ENCODE results near the gene PROCA1.
"Not testable (repeated sequence)": the region's sequence is repeated elsewhere in the genome, so short reads cannot be mapped to it uniquely, and the experiment has no call there.

PROCA1 gene

DNA sequence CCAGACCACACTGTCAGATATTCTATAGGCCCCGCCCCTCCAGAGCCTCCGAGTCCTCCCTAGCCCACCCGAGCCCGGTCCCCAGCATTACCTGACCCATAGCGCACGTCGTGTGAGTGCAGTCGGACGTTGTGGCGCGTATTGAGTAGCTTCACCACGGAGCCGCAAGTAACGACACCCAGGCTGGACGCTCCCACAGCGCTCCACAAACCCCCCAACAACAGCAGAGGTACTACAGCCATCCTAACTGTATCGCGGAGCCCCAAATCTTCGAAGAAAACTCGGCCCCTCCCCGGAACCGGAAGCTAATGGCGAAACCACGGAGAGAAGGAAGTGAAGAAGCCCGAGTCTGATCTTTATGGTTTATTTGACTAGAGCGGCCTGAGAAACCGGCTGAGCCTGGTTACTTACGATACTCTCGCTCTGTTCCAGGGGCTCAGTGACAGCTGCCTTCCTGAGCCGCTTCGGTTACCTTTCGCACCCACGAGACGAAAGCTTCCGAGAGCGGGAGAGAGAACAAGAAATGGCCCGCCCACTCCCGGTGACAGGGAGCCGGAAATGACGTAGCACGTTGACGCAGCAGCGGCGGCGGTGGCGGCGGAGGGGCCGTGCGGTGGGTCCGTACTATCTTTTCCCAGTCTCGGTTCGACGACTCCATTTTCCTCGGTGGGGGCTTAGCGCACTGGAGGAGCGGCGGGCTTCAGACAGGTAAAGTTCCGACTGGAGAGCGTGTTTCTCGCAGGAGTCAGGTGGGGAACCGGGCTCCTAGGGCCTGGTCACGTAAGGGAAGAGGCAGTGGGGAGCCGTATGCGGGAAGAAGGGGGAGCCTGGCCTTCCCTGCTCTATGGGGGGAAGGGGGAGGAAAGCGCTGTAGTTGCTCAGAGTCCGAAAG, 49.8 kb downstream of the PROCA1 start, which contains the start of the genes SDF2 and SUPT6H:
SDF2 (minus strand) TSS at position 272 of the 892 bp plus-strand sequence; CDS start at position 242, 30 bp downstream.
SUPT6H (plus strand) TSS at position 571 of the 892 bp plus-strand sequence. CDS start 11,197 bp downstream, outside the sequence.
- in situ Hi-C loops (cut with HindIII; ENCODE audit: low pct_ligation_motif_present, low sequenced_read_pairs): no loop called here
- TF ChIP-seq, protein P1, sequence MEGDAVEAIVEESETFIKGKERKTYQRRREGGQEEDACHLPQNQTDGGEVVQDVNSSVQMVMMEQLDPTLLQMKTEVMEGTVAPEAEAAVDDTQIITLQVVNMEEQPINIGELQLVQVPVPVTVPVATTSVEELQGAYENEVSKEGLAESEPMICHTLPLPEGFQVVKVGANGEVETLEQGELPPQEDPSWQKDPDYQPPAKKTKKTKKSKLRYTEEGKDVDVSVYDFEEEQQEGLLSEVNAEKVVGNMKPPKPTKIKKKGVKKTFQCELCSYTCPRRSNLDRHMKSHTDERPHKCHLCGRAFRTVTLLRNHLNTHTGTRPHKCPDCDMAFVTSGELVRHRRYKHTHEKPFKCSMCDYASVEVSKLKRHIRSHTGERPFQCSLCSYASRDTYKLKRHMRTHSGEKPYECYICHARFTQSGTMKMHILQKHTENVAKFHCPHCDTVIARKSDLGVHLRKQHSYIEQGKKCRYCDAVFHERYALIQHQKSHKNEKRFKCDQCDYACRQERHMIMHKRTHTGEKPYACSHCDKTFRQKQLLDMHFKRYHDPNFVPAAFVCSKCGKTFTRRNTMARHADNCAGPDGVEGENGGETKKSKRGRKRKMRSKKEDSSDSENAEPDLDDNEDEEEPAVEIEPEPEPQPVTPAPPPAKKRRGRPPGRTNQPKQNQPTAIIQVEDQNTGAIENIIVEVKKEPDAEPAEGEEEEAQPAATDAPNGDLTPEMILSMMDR (IDR thresholded peaks at IDR 0.05; ENCODE audit: low read depth, low read length, missing control alignments): no peak

DNA sequence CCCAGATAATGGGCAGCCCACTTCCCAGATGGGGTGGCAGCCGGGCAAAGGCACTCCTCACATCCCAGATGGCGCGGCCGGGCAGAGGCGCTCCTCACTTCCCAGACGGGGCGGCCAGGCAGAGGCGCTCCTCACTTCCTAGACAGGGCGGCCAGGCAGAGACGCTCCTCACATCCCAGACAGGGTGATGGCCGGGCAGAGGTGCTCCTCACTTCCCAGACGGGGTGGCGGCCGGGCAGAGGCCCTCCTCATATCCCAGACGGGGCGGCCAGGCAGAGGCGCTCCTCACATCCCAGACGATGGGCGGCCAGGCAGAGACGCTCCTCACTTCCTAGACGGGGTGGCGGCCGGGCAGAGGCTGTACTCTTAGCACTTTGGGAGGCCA, 52.2 kb downstream of the PROCA1 start:
- H3K36me3 ChIP-seq (replicated peaks): peaks cover 20% of the 10 kb centered on the region

More for the DNA sequence above, 49.8 kb downstream of the PROCA1 start, which contains the start of the genes SDF2 and SUPT6H:
- H3K27me3 ChIP-seq (replicated peaks): no peaks in the 10 kb centered on the region
- DNase-seq: peak; percentile 85
- peak within 1 kb of the TSS; percentile 96 for H3K27ac ChIP-seq
- peak within 1 kb of the TSS; percentile 98 for H3K4me3 ChIP-seq (ENCODE audit: low read depth, low read length)
- peaks cover 21% of the 10 kb centered on the region for H3K36me3 ChIP-seq (replicated peaks)

DNA sequence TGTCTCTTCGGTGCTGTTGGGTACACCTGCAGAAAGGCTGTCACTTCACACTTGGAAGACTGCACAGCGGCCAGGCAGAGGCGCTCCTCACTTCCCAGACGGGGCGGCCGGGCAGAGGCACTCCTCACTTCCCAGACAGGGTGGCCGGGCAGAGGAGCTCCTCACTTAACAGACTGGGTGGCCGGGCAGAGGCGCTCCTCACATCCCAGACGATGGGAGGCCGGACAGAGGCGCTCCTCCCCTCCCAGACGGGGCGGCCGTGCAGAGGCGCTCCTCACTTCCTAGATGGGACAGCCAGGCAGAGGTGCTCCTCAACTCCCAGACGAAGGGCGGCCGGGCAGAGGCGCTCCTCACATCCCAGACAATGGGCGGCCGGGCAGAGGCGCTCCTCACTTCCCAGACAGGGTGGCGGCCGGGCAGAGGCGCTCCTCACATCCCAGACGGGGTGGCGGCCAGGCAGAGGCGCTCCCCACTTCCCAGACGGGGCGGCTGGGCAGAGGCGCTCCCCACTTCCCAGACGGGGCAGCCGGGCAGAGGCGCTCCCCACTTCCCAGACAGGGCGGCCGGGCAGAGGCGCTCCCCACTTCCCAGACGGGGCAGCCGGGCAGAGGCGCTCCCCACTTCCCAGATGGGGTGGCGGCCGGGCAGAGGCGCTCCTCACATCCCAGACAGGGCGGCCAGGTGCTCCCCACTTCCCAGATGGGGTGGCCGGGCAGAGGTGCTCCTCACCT, 52.8 kb downstream of the PROCA1 start:
- H3K4me3 ChIP-seq (ENCODE audit: low read depth, low read length); H3K27me3 ChIP-seq (replicated peaks); DNase-seq; in situ Hi-C loops (cut with HindIII; ENCODE audit: low pct_ligation_motif_present, low sequenced_read_pairs); H3K27ac ChIP-seq: not testable (repeated sequence)
- H3K36me3 ChIP-seq (replicated peaks): peaks cover 21% of the 10 kb centered on the region

More for the DNA sequence above, 52.2 kb downstream of the PROCA1 start:
- H3K4me3 ChIP-seq (ENCODE audit: low read depth, low read length); DNase-seq; in situ Hi-C loops (cut with HindIII; ENCODE audit: low pct_ligation_motif_present, low sequenced_read_pairs); H3K27me3 ChIP-seq (replicated peaks); H3K27ac ChIP-seq: not testable (repeated sequence)

DNA sequence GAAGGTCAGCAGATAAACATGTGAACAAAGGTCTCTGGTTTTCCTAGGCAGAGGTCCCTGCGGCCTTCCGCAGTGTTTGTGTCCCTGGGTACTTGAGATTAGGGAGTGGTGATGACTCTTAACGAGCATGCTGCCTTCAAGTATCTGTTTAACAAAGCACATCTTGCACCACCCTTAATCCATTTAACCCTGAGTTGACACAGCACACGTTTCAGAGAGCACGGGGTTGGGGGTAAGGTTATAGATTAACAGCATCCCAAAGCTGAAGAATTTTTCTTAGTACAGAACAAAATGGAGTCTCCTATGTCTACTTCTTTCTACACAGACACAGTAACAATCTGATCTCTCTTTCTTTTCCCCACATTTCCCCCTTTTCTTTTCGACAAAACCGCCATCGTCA, 53.3 kb downstream of the PROCA1 start:
- H3K4me3 ChIP-seq (ENCODE audit: low read depth, low read length); in situ Hi-C loops (cut with HindIII; ENCODE audit: low pct_ligation_motif_present, low sequenced_read_pairs); H3K27ac ChIP-seq; H3K27me3 ChIP-seq (replicated peaks); DNase-seq: not testable (repeated sequence)
- peaks cover 26% of the 10 kb centered on the region for H3K36me3 ChIP-seq (replicated peaks)

DNA sequence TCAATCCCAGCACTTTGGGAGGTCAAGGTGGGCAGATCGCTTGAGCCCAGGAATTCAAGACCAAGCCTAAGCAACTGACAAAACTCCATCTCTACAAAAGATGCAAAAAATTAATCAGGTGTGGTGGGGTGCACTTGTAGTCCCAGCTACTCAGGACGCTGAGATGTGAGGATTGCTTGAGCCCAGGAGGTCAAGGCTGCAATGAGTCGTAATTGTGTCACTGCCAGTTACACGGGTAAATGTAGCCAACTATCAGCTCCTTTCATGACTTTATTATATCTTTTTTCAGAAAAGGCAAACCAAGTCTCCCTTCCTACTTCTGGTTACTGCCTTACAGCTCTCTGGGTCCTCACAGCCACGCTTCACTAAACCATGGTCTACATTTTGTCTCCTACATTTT, 53.9 kb downstream of the PROCA1 start:
- no peaks in the 10 kb centered on the region for H3K27me3 ChIP-seq (replicated peaks)
- H3K27ac ChIP-seq: no peak overlapping the region
- TF ChIP-seq, protein P1 (IDR thresholded peaks at IDR 0.05; ENCODE audit: low read depth, low read length, missing control alignments): no peak
- no peak overlapping the region for H3K4me3 ChIP-seq (ENCODE audit: low read depth, low read length)
- in situ Hi-C loops (cut with HindIII; ENCODE audit: low pct_ligation_motif_present, low sequenced_read_pairs): no loop called here
- peaks cover 30% of the 10 kb centered on the region for H3K36me3 ChIP-seq (replicated peaks)
- peak; percentile 48 for DNase-seq

DNA sequence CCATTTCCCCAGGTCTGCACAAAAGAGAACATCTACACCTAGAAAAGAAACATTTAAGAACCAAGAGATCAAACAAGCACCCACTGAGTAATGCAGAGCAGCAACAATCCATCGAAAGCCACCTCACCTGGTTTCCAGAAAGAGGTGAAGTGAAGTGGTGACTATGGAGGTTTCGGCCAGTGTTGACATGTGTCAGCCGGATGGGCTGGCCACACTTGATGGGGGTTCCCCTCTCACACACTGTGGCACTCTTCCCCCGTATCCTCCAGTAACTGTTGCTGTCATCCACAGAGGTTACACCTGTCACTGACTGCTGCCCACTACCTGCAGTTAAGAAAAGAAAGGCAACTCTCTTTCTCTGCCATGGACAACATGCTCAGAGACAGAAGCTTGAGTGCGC, 56.5 kb downstream of the PROCA1 start:
- H3K27me3 ChIP-seq (replicated peaks): no peaks in the 10 kb centered on the region
- peaks cover 46% of the 10 kb centered on the region for H3K36me3 ChIP-seq (replicated peaks)
- H3K27ac ChIP-seq: no peak overlapping the region
- in situ Hi-C loops (cut with HindIII; ENCODE audit: low pct_ligation_motif_present, low sequenced_read_pairs): no loop called here
- TF ChIP-seq, protein P1 (IDR thresholded peaks at IDR 0.05; ENCODE audit: low read depth, low read length, missing control alignments): no peak
- H3K4me3 ChIP-seq (ENCODE audit: low read depth, low read length): no peak overlapping the region
- no peak for DNase-seq
